Measurements from ENCODE around the gene KCNIP1.

- TF ChIP-seq, protein P1, sequence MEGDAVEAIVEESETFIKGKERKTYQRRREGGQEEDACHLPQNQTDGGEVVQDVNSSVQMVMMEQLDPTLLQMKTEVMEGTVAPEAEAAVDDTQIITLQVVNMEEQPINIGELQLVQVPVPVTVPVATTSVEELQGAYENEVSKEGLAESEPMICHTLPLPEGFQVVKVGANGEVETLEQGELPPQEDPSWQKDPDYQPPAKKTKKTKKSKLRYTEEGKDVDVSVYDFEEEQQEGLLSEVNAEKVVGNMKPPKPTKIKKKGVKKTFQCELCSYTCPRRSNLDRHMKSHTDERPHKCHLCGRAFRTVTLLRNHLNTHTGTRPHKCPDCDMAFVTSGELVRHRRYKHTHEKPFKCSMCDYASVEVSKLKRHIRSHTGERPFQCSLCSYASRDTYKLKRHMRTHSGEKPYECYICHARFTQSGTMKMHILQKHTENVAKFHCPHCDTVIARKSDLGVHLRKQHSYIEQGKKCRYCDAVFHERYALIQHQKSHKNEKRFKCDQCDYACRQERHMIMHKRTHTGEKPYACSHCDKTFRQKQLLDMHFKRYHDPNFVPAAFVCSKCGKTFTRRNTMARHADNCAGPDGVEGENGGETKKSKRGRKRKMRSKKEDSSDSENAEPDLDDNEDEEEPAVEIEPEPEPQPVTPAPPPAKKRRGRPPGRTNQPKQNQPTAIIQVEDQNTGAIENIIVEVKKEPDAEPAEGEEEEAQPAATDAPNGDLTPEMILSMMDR (IDR thresholded peaks at IDR 0.05), result no peak
- TF ChIP-seq POLR2AphosphoS5 (IDR thresholded peaks at IDR 0.05), result no peak
These were observed 137.8 kb downstream of the KCNIP1 start for GRCh38 chr5:170641589-170642031.
